Right hindlimb (tissue), 1 donor: Measurements from ENCODE around the gene LRRC51.
"Not testable (repeated sequence)": the region's sequence is repeated elsewhere in the genome, so short reads cannot be mapped to it uniquely, and the experiment has no call there.

Experiments
- DNase-seq: peaks from one replicate; pipeline ENCODE4 v3.0.0-alpha.2; 2018

Gene LRRC51

GRCh38 chr11:72111300-72112142, 30.9 kb downstream of the LRRC51 start:
- no peak for DNase-seq

- peak; percentile 99 for DNase-seq
Measured at GRCh38 chr11:72112143-72112977, 31.7 kb downstream of the LRRC51 start, which contains the start of gene ANAPC15. TSS of gene ANAPC15 (minus strand) at chr11:72112695. CDS start at chr11:72111276, 1,419 bp downstream.

GRCh38 chr11:72112978-72113808, 32.5 kb downstream of the LRRC51 start:
- DNase-seq = no peak

- DNase-seq = no peak
Measured at GRCh38 chr11:72114570-72114969, 33.9 kb downstream of the LRRC51 start.

GRCh38 chr11:72116019-72116755, 35.5 kb downstream of the LRRC51 start:
- DNase-seq = no peak

GRCh38 chr11:72119198-72119597, 38.5 kb downstream of the LRRC51 start:
- no peak for DNase-seq

- DNase-seq = no peak
Measured at GRCh38 chr11:72120930-72121329, 40.3 kb downstream of the LRRC51 start.

GRCh38 chr11:72122607-72123006, 42.0 kb downstream of the LRRC51 start:
- DNase-seq = no peak

- DNase-seq = no peak
Measured at GRCh38 chr11:72123117-72123653, 42.5 kb downstream of the LRRC51 start.

- DNase-seq = no peak
Measured at GRCh38 chr11:72124046-72124445, 43.4 kb downstream of the LRRC51 start.

- no peak for DNase-seq
Measured at GRCh38 chr11:72125956-72126355, 45.3 kb downstream of the LRRC51 start.

- no peak for DNase-seq
Measured at GRCh38 chr11:72127923-72128322, 47.3 kb downstream of the LRRC51 start.

GRCh38 chr11:72129381-72129780, 48.7 kb downstream of the LRRC51 start:
- DNase-seq = no peak

- DNase-seq = no peak
Measured at GRCh38 chr11:72132646-72133045, 52.0 kb downstream of the LRRC51 start.

- DNase-seq = not testable (repeated sequence)
Measured at GRCh38 chr11:72135473-72135872, 54.8 kb downstream of the LRRC51 start, which contains the start of gene FOLR3. TSS of gene FOLR3 (plus strand) at chr11:72135725. CDS start at chr11:72135953, 228 bp downstream.

GRCh38 chr11:72135891-72136683, 55.4 kb downstream of the LRRC51 start:
- DNase-seq = no peak

- no peak for DNase-seq
Measured at GRCh38 chr11:72136684-72137262, 56.1 kb downstream of the LRRC51 start.

GRCh38 chr11:72138821-72139390, 58.3 kb downstream of the LRRC51 start:
- no peak for DNase-seq

GRCh38 chr11:72139500-72139899, 58.9 kb downstream of the LRRC51 start:
- DNase-seq = no peak

- no peak for DNase-seq
Measured at GRCh38 chr11:72140661-72141060, 60.0 kb downstream of the LRRC51 start.
